Adrenal gland (tissue), 5 donors: ENCODE results near the gene CFAP58.

ENCODE experiments used
- POLR2A ChIP-seq, 2 donors: fragments of 450-650 bp; IDR thresholded peaks; one replicate each; pipeline ENCODE4 v1.6.1; 2017; ENCODE audit warnings: antibody characterized with exemption in 2 of 2, mild to moderate bottlenecking in 2 of 2, moderate library complexity in 1 of 2
- TF ChIP-seq, protein P1 (sequence below), 6 experiments: fragments of 450-650 bp in 4 of 6; fragments of 200-600 bp in 2 of 6; sonication (generic) in 1 of 6; IDR thresholded peaks; 1 replicate in 5 of 6; 2 replicates in 1 of 6; pipeline versions ENCODE4 v1.5.1 to v1.8.0; 2016 to 2021; ENCODE audit warnings: antibody characterized with exemption in 6 of 6, mild to moderate bottlenecking in 2 of 6, moderate library complexity in 1 of 6
- donor health status: DM: no; HTN: no; CAD: no.

DNA sequence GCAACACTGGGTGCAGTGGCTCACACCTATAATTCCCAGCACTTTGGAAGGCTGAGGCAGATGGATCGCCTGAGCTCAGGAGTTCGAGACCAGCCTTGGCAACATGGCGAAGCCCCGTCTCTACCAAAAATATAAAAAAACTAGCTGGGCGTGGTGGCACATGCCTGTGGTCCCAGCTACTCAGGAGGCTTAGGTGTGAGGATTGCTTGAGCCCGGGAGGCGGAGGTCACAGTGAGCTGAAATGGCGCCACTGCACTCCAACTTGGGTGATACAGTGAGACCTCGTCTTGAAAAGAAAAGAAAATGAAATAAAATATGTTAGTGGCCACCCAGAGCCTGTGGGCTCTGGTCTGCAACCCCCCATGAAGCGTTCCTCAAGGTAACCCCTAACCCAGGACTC is 28.7 kb upstream of the CFAP58 start:
- TF ChIP-seq POLR2A (IDR thresholded peaks at IDR 0.05) = no peak
- TF ChIP-seq, protein P1, sequence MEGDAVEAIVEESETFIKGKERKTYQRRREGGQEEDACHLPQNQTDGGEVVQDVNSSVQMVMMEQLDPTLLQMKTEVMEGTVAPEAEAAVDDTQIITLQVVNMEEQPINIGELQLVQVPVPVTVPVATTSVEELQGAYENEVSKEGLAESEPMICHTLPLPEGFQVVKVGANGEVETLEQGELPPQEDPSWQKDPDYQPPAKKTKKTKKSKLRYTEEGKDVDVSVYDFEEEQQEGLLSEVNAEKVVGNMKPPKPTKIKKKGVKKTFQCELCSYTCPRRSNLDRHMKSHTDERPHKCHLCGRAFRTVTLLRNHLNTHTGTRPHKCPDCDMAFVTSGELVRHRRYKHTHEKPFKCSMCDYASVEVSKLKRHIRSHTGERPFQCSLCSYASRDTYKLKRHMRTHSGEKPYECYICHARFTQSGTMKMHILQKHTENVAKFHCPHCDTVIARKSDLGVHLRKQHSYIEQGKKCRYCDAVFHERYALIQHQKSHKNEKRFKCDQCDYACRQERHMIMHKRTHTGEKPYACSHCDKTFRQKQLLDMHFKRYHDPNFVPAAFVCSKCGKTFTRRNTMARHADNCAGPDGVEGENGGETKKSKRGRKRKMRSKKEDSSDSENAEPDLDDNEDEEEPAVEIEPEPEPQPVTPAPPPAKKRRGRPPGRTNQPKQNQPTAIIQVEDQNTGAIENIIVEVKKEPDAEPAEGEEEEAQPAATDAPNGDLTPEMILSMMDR (IDR thresholded peaks at IDR 0.05) = no peak
